GF-D8 (cell line): ENCODE data around the gene SEH1L.
A peak's percentile ranks its signal among the peaks of the same experiment; 100 is the strongest.
"Not testable (repeated sequence)": the region's sequence is repeated elsewhere in the genome, so short reads cannot be mapped to it uniquely, and the experiment has no call there.

Experiments used
- DNase-seq: peaks from one replicate; lab custom pipeline; 2025; lab: John Stamatoyannopoulos, UW

SEH1L gene

DNA sequence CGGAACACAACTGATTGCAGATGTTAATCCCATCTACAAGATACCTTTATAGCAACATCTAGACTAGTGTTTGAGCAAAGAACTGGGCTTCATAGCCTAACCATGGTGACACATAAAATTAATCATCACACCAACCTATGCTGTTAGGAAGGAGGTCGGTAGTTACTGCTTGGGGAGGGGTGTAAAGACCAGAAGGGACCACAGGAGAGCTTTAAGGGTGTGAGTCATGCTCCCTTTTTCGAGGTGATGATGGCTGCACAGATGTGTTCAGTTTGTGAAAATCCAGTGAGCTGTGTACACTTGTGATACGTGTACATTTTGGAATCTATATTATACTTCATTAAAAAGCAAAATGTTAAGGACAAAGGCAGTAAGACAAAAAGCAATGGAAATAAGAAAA lies 4.6 kb upstream of the SEH1L start:
- DNase-seq, result no peak

DNA sequence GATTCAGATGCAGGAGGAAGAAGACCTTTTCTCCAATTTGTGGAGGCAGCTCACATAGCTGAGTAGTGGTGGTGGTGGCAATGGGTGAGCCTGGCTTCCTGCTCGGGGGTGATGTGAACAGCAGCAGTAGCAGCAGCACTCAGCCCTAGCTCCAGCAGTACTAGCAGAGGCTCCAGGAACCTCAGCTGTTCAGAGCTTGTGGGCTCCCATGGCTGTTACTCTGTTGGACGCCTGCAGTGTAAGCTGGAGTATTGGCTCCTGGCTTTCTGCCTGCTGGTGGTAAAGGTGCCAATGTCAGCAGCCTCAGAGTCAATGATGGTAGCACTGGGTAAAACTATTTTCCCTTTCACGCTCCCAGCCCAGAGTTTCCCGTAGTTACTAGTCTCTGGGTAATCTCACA lies 3.1 kb upstream of the SEH1L start:
- no peak for DNase-seq

DNA sequence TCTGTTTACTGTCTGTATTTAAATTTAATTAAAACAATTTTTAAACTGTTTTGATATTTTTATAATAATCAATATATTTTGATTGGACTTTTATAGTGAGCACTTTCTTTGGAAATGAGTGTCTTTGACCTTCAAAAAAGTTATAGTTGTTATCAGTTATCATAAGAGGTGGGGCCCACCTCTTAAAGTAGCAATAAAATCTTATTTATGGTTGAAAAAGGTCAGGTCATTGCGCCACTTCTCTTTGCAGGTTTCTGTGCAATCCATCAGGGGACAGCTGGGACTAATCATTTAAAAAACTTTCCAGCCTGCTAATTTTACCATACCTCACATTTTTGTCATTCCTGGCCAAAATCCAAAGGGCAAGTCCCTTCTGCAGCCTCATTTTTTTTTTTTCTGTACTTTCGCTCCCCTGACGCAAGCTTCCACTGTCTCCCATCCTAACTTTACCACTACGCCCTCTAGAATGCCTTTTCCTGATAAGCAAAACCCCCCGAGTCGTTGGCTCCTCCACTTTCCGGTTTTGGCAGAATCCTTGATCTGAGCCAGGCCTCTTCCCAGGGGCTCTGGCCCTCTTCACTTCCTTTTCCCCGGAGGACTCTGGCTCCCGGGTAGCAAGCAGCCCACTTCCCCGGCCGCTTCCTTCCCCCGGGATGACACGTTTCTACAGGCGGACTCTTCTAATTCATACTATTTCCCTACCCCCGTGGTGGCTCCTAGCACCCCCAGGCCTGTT lies 1.1 kb upstream of the SEH1L start:
- peak; percentile 57 for DNase-seq

DNA sequence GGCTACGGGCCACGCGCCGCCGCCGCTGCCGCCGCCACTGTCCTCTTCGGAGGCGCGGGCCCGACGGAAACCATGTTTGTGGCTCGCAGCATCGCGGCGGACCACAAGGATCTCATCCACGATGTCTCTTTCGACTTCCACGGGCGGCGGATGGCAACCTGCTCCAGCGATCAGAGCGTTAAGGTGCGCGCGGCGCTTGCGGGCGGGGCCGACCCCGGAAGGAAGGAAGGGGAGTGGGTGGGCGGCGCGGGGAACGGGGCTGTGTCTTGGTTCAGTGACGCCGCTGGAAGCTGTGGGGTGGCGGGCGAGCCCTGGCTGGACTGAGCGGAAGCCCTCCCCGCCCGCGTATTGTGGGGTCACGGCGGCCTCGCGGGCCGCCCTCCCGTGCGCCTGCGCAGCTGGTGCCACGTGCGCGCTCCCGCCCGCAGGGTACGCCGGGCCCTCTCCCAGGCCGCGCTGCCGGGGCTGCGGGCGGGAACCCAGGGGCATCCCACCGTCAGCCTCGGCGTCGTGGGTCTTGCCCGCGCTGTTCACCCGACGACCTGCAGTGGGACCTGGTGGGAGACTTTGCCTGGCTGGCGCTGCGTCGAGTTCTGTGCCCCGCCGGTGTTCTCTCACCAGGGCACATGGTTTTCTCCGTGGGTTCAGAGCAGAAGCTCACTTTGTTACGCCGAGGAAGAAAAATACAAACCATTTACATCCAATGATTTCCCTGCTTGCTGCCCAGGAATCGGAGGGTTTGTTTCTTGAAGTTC lies 416 bp downstream of the SEH1L start:
- DNase-seq, result peak; percentile 96

DNA sequence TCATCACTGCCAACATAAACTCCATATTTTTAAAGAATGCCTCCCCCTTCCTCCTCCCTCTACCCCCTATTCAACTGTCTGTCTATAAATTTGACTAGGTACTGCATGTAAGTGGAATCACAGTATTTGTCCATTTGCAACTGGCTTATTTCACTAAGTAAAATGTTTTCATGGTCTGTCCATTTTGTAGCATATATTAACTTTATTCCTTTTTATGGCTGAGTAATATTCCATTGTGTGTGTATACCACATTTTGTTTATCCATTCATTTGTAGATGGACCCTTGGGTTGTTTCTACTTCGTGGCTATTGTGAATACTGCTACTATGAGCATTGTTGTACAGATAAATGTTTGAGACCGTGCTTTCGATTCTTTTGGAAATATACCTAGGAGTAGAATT lies 10.7 kb downstream of the SEH1L start:
- no peak for DNase-seq

DNA sequence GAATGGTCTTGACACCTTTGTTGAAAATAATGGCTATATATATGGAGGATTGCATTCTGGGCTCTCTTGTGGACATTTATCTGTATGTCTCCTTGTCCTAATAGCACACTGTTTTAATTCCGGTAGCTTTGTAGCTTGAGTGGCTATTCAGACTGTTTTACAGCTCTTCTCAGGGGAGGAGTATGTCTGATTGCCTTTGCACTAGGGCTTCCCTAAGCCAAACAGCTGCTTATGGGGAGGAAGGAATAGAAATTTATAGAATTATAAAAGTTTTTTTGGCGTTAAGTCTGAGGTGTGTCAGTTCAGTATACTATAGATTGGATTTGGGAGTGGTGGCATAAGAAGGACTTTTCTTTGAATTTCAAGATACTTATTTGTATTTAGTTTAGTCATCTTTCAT lies 12.6 kb downstream of the SEH1L start:
- no peak for DNase-seq

DNA sequence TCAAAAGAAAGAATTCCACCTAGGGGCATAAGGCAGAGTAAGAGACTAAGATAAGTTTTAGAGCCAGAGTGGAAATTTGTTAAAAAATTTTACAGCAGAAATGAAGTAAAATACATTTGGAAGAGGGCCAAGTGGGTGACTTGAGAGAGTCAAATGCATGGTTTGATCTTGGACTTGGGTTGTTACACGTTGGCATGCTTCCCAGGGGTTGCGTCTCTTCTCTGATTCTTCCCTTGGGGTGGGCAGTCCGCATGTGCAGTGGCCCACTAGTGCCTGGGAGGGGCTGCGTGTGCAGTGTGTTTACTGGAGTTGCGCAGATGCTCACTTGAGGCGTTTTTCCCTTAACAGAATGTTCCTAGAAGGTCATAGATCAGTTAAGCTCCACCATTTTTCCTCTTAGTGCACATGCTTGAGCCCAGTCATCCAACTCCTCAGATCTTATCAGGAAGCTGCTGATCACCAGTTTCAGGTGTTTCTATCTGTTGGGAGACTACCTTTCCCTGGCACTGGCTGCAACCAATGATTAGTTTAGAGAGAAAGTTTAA lies 13.1 kb downstream of the SEH1L start:
- DNase-seq, result no peak

DNA sequence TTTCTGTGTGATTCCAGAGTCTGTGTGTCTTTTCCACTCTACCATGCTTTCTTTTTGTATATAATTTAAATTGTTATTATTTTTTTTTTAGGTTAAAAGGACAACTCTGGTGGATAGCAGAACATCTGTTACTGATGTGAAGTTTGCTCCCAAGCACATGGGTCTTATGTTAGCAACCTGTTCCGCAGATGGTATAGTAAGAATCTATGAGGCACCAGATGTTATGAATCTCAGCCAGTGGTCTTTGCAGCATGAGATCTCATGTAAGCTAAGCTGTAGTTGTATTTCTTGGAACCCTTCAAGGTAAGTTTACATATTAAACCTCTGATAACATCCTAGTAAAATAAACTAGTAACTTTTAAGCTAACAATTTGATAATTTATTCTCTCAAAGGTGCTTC lies 15.3 kb downstream of the SEH1L start:
- no peak for DNase-seq

DNA sequence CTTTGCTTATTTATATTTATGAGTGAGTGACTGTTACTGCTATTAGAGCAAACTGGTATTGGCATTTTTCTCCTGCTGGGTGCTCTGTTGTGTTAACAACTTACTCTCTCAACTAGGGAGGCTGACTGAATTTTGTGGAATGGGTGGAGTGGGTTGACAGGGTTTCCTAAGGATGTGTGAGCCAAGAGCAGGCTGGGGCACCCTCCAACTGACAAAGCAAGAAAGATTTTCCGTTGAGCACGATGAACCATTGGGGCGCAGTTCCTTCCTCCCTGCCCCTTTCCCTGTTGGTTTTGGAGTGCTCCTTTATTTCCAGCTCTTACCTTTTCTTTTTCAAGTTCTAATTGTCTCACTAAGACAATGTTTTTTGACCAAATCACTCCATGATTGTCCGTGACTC lies 20.3 kb downstream of the SEH1L start:
- no peak for DNase-seq

DNA sequence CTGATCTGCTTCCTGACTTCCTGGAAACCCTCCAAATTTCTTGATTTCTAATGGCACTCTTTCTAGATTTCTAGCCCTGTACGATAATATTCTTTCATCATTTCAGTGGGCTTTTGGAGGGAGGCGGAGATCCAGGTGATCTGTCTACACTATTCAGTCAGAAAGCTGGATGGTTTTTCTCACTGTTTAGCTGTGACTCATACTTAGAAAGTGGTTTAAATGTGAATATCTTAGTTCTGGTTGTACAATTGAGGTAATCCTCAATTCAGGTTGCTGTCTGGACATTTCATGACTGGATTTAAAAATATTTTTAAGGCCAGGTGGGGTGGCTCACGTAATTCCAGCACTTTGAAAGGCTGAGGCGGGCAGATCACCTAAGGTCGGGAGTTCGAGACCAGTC lies 20.8 kb downstream of the SEH1L start:
- no peak for DNase-seq

DNA sequence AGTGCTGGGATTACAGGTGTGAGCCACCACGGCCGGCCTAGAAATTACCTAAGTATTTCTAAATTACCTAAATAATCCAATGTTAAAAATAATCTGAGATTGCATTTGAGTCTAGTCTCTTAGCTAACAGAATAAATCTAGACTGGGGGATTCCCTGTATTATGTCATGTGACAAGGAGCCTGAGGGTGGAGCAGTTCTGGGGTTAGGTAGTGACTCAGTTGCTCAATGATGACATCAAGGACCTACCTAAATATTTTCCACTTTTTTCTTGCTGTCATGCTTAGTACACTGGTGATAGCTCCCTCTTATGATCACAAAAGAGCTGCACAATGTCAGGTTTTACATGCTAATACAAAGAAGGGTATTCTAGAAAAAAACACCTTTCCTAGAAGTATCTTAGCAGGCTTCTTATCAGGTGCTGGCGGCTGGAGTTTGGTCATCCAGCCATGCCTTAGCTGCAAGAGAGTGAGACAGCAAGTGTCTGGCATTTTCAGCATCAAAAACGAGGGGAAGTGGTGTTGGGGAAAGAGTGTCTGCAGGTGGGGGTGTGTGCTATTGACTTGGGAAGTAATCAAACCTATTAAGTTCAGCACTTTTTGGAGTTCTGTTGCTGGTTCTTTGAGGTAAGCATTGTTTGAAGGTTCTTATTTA lies 25.9 kb downstream of the SEH1L start:
- no peak for DNase-seq

DNA sequence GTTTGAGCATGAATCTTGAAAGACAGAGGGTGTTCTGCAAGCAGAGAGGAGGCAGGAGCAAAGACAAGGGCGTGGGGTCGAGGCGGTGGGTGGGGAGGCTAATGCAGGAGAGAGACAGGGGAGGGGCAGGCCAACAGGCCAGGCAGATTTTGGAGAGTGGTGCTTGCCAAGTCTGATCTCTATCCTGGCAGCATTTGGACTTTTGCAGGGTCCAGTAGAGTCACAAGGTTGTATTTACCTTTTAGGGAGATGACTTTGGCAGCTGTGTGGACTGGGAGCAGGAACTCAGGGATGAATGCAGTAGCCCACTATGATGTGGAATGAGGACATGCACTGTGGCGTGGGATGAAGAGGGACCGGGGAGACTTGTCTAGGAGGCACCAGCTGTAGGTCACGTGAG lies 27.7 kb downstream of the SEH1L start:
- no peak for DNase-seq

DNA sequence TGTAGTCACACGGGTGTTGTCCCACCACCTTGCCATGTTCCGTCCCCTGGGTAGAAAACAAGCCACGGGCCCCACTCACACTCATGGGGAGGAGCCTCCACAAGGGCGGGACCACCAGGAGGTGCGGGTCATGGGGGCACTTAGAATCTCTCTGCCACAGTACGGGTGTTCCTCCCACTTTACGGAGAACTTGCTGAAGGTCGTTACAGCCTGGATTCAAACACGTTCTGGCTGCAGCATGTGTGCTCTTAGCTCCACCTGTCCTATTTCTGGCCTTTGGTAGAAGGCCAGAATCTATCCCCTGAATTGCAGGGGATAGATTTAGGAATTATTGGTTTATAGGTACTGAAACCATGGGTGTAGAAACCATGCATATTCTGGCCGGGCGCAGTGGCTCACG lies 28.5 kb downstream of the SEH1L start:
- no peak for DNase-seq

DNA sequence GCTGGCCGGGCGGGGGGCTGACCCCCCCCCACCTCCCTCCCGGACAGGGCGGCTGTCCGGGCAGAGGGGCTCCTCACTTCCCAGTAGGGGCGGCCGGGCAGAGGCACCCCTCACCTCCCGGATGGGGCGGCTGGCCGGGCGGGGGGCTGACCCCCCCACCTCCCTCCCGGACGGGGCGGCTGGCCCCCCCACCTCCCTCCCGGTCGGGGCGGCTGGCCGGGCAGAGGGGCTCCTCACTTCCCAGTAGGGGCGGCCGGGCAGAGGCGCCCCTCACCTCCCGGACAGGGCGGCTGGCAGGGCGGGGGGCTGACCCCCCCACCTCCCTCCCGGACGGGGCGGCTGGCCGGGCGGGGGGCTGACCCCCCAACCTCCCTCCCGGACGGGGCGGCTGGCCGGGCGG lies 32.3 kb downstream of the SEH1L start:
- not testable (repeated sequence) for DNase-seq

DNA sequence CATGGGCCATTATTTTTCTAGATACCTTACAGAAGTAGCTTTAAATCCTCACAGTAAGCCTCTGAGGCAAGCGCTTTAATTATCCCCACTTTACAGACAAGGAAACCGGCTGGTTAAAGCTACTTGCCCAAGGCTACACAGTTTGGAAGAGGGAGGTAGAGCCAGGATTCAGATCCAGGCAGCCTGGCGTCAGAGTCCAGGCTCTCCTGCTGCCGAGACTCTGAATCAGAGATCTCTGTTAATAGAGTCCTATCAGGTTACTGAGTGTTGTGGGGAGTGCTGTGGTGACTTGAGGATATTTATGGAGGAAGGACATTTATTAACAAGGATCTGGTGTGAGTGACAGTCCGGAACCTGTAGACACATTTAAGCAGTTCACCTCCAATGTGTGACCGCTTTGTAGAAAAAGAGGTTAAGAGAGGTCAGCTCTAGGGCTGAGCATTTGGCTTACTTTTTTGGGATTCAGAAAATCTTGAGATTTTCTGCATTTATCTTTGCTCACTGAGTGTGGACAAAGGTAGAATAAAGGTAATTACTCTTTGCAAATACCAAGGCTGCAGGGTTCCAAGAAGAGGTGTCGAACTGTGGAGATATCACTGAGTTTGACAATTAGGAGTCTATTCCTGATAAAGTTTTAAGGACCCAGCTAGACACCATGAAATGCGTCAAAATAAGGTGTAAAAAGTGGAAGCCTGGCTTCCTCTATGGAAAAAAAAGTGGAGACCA lies 41.7 kb downstream of the SEH1L start:
- DNase-seq, result no peak

DNA sequence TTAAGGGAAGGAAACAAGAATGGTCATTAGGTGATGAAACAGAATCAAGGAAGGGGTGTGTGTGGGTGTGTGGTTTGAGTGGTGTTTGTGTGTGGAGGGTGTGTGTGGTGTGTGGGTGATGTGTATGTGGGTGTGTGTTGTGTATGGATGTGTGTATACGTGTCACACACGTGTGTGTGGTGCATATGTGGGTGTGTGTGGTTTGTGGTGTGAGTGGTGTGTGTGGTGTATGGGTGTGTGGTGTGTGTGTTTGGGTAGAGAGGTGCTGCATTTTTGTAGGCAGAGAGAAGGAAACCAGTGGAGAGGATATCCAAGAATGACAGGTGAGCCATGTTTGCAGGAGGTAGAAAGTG lies 42.3 kb downstream of the SEH1L start:
- DNase-seq, result peak; percentile 80

DNA sequence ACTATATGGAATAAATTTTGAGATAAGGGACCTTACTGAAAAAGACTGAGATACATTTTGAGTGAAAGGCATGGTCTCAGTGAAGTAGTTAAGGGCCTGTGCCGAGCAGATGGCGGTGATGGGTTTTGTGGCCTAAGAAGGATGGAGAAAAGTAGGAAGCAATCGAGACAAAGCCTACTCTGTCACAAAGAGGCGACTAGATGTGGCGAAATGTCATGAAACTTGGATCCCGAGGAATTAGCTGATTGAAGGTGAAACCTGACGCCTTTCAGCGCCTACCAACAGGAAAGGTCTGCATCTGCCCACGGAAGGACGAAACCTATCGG lies 42.8 kb downstream of the SEH1L start:
- peak; percentile 67 for DNase-seq

DNA sequence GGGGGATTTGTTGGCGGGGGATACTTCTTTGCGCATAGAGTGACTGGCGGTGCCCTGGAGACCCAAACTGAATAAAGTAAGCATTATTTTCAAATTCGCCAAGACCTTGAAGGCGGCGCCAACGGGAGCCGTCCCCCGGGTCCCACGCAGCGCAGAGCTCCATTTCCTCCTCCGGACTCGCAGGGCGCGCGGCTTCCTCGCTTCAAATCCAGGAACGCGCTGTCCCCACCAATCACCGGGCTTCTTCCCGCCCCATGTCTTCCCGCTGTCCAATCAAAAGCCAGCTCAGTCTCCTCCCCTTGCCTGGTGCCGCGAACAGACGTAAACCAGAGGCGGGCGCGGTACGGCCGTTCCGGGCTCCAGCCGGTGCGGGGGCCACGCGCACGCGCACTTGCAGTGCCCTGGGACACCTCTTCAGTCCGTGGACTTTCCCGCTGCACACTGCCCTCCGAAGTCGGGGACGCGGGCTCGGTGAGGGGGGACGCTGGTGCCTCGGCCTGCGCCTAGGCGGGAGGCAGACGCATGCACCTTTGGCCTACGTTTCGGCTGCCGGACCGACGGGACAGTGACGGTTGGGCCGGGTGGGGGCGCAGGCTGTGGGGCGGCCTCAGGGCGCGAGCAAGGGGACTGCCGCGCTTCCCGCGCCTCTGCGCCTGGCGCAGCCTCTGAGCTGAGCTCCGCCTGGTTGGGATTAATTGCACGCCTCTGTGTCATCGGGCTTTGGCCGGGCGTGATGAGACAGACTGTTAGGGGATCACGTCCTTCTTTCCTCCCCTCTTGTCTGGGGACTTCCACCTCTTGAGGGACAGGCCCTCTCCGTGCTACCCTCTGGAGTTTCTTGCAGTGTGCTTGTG lies 43.4 kb downstream of the SEH1L start, which contains the start of gene CEP192:
Gene CEP192, plus strand, starts transcription at position 396 of the 854 bp plus-strand sequence. CDS start 8,063 bp downstream, outside the sequence.
- peak; percentile 100 for DNase-seq

DNA sequence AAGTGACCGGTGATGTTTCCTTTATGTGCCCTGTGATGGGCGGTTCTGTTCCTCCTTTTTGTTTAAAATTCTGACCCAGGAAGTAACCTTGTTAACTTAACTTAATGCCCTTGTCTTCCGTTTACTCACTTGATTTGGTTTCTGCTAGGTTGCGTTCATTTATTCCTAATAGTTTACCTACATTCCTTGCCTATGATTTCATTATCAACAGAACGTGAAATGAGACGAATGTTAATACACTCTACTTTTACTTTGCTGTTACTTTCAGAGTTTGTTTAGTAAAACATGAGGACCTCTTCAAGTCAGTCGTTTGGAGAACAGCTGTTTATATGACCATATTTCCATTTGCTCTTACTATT lies 44.0 kb downstream of the SEH1L start:
- DNase-seq, result peak; percentile 68

DNA sequence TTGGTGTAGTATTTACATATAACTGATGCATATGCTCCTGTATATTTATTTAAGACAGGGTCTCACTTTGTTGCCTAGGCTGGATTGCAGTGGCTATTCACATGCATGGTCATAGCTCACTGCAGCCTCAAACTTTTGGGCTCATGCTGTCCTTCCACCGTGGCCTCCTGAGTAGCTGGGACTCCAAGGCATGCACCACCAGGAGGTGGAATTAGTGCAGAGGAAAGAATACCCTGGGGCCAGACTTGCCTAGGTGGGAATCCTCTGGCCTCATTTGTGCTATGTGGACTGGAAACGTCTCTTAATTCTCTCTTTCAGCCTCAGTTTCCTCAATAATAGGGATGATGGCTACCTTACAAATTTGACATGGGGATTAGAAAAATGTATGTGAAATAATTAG lies 45.6 kb downstream of the SEH1L start:
- DNase-seq, result no peak

DNA sequence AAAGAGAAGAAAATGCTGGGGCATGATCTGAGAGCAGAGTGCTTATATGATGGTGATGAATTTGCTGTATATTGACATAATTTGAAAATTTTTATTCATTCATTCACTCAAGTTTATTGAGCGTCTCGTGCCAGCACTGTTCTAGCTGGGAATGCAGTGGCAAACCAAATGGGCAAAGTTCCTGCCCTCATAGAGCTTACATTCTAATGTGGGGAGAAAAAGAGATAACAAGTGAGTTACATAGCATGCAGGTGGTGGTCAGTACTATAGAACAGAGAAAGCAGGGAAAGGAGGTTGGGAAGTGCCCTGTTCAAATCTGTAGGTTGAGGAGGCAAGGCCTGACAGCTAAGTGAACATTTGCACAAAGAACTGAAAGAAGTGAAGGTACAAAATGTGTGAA lies 47.6 kb downstream of the SEH1L start:
- no peak for DNase-seq
